ENCODE data around the gene LBR.

Gene LBR

GRCh38 chr1:225366018-225366417, 61.8 kb downstream of the LBR start:
- no peak for DNase-seq

GRCh38 chr1:225364439-225364838, 63.4 kb downstream of the LBR start:
- DNase-seq = no peak

- no peak for DNase-seq
Measured at GRCh38 chr1:225362805-225363204, 65.0 kb downstream of the LBR start.

- DNase-seq = no peak
Measured at GRCh38 chr1:225361176-225361575, 66.7 kb downstream of the LBR start.

- no peak for DNase-seq
Measured at GRCh38 chr1:225360119-225360518, 67.7 kb downstream of the LBR start.

- no peak for DNase-seq
Measured at GRCh38 chr1:225355863-225356262, 72.0 kb downstream of the LBR start.

GRCh38 chr1:225354906-225355305, 72.9 kb downstream of the LBR start:
- DNase-seq = no peak

Data from T-helper 9 cell (primary cell).